GM19025 (cell line): ENCODE results near the gene RBM44.

Experiments used
- ATAC-seq: cut with Tn5 transposase; IDR thresholded peaks from one replicate; pipeline ENCODE4 v1.9.1; 2021; ENCODE audit warnings: mild to moderate bottlenecking, low read depth, moderate library complexity; ENCODE audit not compliant: unreplicated experiment

The RBM44 gene

DNA sequence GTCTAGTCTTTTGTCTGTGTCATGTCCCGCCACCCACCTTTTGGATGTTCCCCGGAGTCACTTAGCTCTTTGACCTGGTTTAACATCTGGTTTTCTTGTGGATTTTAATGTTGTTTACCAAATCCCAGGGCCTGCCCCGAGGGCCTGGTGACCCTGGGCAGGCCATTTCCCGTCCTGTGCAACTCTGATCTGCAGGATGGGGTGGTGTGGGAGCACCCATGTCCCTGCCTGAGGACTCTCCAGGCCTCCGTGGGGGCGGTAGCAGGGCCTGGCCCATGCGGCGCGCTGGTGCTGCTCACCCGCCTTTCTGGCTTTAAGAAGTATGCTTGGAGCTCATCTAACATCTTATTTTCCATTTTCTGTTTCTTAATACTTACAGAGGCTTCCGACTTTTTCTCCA lies 71.5 kb downstream of the RBM44 start:
- no peak for ATAC-seq

DNA sequence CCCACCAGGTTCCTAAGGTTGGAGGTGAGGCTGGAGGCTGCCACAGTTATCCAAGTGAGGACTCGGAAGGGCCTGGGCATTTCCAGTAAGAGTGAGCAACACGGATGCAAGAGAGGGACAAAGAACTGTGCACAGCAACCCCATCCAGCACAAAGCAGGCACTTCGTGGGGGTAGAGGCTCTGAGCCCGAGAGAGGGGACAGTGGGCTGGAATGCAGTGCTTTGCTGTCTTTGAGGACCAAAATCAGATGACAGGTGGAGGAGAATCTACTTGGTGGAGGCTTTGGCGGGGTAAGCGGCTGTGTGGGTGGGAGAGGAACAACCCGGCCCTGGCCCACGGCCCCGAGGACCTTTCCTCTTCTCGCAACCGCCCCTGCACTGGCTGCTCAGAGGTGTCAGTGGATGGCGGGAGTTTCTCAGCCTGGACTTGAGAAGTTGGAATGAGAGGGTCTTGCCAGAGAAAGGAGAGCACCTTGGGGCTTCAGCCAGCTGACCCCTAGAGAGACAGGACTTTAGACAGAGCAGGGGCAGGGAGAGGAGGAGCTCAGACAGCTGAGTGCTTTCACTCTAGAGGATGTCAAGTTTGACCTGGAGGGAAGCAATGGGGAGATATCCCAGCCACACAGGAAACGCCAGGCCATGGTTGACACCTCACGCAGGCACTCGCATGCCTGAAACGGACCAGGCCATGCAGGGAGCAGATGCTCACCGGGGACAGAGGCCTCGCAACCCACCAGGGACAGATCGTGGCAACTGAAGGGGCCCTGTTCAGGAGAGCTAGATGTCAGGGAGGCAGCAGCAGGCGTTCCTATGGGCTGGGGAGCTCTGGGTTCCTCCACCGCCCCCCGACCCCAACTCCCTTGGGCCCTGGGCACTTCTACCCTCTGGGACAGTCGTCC lies 72.4 kb downstream of the RBM44 start:
- ATAC-seq: no peak

DNA sequence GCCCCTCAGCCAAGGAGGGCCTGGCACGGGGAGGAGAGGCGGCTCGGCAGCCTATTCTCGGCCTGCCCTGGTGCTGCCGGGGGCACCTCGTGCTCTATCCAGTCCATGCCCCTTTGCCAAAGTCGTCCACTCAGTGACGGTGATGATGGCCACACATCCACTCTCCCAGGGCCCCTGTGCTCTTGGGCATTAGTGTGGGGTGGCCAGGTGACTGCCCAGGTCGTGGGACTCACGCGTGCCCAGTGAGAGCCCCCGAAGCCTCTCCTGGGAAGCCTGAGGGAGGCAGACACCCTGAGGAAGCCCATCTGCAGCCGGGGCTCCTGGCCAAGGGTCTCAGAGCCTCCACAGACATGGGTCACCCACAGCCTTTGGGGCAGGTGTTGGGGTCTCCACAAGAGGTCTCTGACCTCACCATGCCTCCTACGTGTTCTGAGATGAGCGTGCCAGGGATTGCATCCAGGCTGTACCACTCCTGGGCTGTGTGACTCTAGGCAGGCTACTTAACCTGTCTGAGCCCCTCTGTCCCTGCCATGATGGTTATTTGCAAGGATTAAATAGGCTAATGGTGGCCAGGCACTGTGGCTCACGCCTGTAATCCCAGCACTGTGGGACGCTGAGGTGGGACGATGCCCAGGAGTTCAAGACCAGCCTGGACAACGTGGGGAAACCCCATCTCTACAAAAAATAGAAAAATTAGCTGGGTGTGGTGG lies 73.8 kb downstream of the RBM44 start:
- no peak for ATAC-seq

DNA sequence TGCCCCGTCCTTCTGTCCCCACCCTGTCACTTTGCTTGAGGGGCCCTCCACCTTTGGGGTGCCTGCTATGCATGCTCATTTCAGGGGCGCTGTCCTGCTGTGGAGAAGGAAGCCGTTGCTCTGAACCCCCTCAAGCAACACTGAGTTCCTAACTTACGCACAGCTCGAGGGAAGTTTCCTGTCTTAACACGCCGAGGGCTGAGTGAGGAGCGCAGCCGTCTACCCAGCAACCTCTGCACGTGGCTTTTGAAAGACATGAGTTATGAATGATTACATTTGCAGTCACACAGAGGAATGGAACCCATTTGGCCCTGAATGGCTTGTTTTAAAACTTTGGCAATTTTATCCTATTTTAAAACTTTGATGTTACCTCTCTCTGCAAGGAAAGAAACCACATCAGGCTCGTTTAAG lies 74.8 kb downstream of the RBM44 start:
- ATAC-seq: no peak

DNA sequence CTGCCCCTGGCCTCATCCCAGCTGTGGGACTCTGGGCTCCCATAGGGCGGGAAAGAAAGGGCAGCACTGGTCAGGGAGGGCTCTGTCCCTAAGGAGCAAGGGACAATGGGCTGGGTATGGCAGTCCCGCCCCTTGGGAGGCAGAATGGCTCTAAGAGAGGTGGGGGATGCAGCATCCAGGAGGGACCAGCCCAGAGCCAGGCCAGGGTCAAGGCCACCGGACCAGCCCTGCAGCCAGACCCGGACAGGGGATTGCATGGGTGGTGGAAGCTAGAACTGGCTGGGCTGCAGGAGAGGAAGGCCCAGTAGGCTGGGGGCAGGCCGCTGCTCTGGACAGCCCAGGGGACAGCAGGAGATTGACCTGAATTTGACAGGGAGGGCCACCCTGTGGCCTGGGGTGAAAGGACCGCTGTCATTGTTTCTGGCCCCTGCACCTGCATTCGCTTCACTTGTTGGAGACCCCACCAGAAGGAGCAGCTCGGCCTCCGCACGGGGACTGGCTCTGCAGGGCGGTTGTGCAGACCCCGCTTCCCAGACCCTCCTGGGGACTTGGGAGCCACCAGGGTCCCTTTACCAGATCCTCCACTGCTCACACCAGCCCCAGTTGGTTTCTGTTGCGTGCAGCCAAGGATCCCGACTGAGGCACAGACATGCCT lies 75.4 kb downstream of the RBM44 start:
- ATAC-seq: no peak

DNA sequence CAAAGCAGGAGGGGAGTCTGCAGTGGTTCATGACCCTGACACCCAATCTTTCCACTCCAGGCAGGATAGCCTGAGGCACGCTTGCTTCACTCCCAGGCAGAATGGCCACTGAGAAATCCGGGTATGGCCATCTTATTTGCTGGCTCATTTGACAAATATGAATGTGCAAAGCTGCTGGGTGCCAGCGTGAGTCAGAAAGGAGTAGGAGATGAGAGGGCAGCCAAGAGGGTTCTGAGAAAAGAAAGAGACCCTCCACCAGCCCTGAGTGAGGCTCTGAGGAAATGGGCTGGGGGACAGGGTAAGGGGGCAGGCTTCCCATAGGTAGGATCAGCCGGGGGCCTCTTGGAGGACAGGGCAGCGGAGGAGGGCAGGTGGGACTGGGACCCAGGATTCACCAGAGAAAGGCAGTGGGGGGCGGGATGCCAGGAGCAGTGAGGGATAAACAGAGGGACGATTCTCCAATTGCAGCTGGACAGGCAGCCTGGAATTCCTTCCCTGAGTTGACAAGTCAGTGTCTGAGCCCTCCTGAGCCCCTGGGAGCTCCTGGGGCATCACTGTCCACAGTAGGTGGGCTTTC lies 76.1 kb downstream of the RBM44 start:
- no peak for ATAC-seq

DNA sequence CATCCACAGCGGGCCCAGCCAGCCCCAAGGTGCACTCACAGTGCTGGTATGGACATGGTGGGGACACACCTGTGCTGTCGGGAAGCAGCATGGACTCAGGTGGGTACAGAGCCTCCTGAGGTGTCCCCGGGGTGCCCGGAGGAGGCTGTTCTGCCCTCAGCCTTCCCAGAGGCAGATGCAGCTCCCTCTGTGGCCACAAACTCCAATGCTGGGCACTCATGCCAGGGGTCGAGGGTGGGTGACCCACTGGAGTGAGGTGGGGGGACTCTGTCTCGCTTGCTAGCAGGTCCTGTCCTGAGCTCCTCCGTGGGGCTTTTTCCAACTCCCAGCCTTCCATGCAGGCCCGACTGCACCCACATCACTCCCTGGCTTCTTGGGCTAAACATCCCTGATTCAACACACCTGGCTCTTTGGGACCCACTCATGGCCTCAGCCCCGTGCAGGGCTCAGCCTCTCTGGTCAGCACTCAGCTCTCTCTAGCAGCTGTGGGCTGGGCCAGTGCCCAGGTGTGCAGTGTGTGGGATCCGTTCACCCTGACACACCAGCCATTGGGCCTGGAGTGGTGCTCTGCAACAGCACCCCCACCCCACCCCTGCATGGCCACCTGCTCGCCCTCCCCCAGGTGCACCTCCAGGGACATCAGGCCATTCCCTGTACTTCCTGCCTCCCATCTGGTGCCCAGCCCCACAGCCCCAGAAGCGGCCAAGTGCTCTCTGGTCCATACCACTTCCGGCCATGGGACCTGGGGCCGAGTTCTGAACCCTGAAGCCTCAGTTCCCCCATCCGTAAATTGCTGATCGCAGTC lies 76.9 kb downstream of the RBM44 start:
- ATAC-seq: no peak

DNA sequence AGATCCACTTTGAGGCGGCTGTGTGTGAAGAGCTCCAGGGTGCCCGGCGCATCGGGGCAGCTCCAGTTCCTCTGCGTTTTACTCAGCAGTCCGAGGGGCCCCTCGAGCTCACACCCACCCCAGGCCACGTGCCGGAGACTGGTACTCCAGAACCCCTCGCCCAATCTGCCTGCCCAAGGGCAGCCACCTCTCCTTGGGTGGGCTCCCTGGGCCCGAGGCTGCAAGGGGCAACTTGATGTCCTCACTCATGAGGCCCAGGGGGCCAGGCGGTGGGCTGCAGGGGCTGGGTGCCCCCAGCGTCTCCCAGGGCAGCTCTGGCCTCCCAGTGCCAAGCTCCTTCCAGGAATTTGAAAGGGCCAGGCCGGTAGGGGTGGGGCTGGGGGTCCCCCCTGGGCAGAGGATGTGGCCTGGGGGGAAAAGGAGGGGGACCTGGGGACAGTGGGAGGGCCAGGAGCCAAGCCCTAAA lies 77.5 kb downstream of the RBM44 start:
- no peak for ATAC-seq

DNA sequence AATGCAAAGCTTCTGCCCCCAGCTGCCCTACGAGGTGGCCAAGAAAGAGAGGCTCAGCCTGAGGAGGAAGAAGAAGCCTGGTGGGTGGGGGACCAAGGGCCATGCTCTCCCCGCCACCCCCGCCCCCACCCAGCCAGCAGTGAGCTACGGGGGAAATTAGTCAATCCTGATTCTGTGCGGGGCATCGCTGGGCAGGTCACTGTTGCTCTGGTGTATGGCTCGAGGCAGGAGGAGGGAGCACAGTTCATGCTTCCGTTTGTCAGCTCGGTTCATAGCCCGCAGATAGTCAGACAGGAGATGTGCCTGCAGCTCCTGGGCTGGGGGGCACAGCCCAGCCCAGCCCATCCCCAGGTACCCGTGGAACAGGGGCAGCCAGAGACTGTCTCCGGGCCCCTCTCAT lies 78.0 kb downstream of the RBM44 start:
- ATAC-seq: no peak

DNA sequence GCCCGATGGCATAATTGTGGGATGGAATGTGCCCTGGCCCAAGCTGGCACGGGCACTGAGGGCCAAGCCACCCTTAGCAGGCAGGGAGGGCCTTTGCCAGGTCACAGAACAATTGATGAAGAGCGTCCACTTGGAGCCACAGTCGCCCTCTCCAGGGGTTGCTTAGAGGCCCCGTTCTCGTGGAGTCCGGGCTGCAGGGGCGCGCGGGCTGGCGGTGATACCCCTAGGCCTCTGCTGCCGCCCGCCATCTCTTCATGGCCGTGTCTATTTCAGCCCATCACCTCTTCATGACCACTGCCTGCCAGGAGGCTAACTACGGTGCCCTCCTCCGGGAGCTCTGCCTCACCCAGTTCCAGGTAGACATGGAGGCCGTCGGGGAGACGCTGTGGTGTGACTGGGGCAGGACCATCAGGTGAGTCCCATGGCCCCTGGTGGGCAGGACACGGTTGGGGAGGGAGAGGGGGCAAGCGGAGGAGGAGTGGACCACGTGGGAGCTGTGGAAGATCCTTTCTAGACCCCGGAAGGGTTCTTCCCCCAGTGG lies 78.4 kb downstream of the RBM44 start:
- no peak for ATAC-seq

DNA sequence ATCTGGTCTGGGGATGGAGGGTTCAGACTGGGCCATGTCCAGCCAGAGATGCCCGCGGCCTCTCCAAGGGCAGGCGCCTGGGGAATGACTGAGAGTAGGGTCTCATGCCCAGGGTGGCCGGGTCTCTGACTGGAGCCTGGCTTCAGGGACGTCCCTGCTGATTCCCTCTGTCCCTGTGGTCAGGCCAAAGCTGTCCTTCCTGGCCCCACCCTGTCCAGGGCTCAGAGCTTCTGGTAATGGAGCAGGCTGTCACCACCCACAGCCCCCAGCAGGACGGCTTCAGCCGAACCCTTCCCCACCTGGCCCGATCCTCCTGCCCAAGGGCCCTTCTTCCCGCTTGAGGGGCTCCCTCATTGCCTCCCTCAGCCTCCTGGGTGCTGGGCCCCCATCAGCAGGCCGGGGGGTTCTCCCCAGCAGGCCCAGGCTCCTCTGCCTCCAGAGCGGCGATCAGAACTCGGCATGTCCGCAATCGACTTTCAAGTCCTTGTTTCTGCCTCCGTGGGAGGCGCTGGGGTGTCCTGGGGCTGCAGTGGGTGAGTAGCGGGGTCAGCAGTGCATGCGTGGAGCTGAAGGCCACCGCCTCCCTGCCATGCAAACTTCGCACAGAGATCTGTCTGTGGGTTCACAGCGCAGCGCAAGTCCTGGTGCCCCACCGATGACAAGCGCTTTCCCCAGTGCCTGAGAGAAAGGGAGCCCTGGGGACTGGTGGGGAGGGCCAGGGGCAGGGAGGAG lies 79.2 kb downstream of the RBM44 start:
- no peak for ATAC-seq

DNA sequence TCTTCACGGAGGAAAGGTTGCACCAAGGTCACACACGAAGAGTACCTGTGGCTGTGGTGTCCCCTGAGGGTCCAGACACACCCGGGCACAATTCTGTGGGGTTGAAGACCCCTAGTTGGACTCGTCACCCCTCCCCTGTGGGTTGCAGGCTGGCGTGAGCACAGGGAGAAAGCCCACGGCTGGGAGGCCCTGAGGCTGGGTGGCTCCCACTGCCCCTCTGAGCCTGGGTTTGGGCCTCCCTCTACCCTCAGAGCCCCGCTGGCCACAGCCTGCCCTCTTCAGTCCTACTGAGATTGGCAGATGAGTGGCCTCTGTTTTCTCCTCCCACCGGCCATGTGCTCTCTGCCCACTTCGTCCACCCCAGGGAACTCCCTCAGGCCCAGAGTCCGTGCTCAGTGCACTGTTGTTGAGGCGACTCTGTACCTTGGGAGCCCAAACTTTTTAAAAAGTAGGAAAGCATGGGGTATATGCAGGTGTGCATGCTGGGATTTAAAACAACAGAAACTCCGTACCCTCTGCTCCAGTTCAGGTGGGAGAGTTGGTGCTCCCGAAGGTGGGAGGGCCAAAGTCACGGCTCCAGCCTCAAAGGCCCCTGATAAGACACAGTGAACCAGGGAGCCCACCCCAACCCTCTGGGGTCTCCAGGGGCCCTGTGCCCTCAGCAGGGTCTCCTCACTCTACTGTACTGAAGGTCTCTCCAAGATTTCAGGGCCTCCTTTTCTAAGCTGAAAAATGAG lies 79.9 kb downstream of the RBM44 start:
- no peak for ATAC-seq

DNA sequence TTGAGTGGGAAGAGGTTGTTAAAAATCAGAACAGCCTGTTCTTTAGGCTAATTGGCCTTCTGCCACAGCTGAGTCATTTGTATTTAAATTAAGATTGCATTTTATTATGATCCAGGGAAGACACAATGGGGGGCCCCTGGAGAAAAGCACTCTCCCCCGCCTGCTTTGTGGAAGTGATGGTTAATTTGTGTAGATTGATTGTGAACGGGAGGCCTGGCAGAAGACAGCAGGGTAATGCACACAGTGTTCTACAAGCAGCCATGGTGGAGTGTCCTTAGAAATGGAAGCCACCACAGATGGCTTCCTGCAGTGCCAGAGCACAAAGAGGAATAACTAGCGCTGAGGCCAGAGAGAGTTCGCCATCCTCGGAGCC lies 80.5 kb downstream of the RBM44 start:
- ATAC-seq: no peak

DNA sequence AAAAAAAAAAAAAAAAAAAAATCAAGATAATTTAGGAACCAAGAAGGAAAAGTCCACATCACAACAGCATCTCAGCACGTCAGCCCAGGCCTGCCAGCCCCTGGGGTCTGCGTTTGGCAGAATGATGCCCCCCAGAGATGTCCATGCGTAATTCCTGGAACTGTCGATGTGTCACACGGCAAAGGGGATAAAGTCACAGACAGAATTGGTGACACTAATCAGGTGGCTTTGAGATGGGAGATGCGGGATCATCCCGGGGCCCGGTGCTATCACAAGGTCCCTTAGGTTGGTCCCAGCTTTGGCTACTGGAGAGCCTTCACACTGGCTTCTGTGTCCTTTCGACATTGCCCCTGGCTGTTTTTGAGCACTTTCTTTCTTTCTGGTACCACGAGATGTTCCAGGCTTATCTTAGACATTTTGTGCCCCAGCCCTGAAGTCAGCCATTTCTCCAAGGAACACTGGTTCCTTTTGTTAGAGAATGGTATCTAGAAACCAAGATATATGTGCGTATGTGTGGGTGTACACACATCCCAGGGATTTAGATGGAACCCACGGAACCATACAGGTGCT lies 81.5 kb downstream of the RBM44 start:
- no peak for ATAC-seq

DNA sequence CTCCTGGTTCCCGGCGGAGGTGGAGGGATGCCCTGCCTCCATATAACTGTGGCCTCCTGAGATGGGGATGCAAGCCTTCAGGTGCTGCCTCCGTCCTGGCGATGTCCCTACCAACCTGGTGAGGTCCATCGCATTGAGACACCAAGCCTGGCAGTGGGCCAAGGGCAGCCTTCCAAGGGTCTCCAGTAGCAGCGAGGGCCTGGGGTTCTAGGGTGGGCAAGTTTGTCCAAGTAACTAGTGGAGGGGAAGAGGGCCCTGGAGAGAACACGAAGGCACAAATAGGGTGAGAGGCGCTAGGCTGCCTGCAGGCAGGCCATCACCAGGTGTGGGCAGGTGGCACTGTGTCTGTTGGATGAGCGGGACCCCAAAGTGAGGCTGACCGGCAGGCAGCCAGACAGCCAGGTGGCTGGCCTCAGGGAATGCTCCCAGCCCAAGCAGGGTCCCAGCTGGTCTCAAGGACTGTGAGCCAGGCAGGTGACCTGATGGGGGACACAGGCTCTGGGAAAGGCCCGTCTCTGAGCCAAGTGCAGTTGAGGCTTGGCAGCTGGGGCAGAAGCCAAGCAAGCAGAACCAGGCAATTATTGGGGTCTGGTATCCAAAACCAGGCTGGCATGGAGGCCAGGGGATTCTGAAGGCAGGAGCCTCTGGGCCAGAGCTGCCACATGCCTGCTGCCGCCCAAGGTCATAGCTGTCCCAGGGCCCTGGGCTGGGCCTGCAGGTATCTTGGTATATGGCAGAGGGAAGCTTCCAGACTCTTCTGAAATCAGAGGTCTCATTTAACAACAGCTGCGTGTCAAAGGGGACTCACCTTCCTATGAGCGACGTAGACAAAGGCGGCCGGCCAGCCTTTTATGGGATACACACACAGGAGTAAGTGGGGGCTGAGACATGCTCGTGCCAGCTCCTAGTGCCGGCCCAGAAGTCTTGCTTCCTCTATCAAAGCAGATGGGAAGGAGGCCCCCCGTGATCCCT lies 84.2 kb downstream of the RBM44 start:
- no peak for ATAC-seq

DNA sequence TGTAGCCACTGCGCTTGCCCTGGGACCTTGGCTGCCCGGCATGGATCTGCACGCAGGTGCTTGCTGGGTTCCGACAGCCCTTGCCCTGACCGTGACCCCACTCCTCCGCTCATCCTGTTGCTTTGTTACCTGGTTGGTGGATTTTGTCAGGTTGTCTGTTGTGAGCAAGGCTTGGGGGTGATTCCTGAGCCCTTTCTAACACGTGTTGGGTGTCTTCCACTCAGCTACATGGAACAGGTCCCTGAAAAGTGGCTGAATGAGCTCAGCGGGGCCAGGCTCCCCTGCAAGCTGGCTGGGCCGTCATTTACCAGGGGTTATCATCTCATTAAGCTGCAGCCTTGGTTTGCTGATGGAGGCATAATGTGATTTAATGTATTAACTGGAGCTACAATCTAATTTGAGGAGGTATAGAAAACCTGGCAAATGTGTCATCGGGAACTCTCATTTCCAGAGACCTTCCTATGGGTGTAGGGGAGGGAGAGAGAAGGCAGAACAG lies 85.4 kb downstream of the RBM44 start:
- no peak for ATAC-seq

DNA sequence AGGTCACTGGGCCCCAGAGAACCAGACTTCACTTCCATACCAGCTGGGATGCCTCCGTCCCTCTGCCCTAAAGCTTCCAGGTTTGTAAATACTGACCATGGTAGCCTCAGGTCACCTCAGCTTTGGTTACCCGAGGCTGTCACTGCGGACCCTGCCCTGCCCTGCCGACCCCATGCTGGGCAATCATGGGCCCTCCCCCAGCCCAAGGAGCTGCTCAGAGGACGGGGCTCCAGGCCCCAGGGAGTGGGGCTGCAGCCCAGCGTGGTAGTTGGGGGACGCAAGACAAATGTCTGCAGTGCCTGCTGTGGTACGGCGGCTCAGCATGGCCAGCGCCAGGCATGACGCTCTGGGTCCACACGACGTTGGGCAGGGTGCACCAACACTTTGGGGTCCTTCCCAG lies 86.1 kb downstream of the RBM44 start:
- no peak for ATAC-seq
